ENCODE results near the gene SPIN1. TPM values are rescaled to one million over a fixed set of nuclear protein-coding genes. Genes with fewer than 3 reads are reported as not detected.
A peak's percentile ranks its signal among the peaks of the same experiment; 100 is the strongest.

SPIN1 gene
- total RNA-seq (119 and 145 TPM in 2 replicates), polyA plus RNA-seq (46.7 and 59.8 TPM in 2 replicates)

DNA sequence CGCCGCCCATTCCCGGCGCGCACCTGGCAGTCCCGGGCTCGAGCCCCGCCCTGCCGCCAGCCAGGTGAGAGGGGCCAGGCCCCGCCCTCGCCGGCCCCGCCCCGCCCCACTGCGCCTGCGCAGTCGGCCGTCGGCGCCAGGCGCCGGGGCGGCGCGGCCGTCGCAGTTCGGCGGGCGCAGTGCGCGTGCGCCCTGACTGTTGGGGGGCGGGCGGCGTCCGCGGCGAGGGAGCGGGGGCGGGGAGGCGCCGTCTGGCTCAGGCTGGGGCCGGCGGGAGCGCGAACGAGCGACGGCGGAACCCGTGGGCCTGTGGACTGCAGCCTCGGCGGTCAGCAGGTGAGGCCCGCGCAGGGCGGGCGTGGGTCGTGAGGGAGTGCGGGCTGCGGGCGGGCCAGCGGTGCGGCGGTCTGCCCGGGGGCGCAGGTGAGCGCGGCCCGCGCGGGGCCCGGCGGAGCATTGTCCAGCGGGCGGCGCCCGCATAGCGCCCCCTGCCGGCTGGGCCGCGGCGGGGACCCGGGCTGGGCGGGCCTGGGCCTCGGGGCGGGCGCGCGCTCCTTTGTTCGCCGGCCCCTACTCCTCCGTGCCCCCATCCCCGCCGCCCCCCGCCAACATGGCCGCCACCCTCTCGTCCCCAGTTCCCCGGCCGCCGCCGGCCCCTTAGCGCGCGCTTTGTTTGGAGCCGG lies at the start of gene SPIN1:
Gene SPIN1, plus strand, starts transcription at position 242 of the 683 bp plus-strand sequence. CDS start 38,096 bp downstream, outside the sequence.
- no peaks in the 10 kb centered on the region for H3K9me3 ChIP-seq (ENCODE audit: low read depth)
- H3K27me3 ChIP-seq: no peaks in the 10 kb centered on the region
- H3K4me1 ChIP-seq (ENCODE audit: insufficient read depth): peaks cover 13% of the 10 kb centered on the region
- WGBS (ENCODE audit: low lambda C conversion rate, missing lambda C conversion rate): under 1% methylated on average over 43 of the region's 106 CpGs
- H3K27ac ChIP-seq: peak within 1 kb of the TSS; percentile 99
- DNase-seq (ENCODE audit: low spot score): peak; percentile 95
- H4K20me1 ChIP-seq (ENCODE audit: insufficient read depth, poor library complexity, severe bottlenecking): peaks cover 33% of the 10 kb centered on the region
- H3K4me2 ChIP-seq: peak within 1 kb of the TSS; percentile 88
- peak within 1 kb of the TSS; percentile 82 for H2AFZ ChIP-seq
- no peaks in the 10 kb centered on the region for H3K36me3 ChIP-seq (replicated peaks; ENCODE audit: insufficient read depth, low read depth)
- peaks cover 57% of the 10 kb centered on the region for H3K79me2 ChIP-seq
- H3K4me3 ChIP-seq: peak within 1 kb of the TSS; percentile 95
- TF ChIP-seq EZH2phosphoT487 (IDR thresholded peaks at IDR 0.05; ENCODE audit: low read depth, severe bottlenecking, unreplicated experiment) (no peak), EZH2 (IDR thresholded peaks at IDR 0.05; ENCODE audit: borderline replicate concordance) (no peak)
- TF ChIP-seq, protein P1, sequence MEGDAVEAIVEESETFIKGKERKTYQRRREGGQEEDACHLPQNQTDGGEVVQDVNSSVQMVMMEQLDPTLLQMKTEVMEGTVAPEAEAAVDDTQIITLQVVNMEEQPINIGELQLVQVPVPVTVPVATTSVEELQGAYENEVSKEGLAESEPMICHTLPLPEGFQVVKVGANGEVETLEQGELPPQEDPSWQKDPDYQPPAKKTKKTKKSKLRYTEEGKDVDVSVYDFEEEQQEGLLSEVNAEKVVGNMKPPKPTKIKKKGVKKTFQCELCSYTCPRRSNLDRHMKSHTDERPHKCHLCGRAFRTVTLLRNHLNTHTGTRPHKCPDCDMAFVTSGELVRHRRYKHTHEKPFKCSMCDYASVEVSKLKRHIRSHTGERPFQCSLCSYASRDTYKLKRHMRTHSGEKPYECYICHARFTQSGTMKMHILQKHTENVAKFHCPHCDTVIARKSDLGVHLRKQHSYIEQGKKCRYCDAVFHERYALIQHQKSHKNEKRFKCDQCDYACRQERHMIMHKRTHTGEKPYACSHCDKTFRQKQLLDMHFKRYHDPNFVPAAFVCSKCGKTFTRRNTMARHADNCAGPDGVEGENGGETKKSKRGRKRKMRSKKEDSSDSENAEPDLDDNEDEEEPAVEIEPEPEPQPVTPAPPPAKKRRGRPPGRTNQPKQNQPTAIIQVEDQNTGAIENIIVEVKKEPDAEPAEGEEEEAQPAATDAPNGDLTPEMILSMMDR (IDR thresholded peaks at IDR 0.05; ENCODE audit: poor library complexity): peak; percentile 25
- H3K9me2 ChIP-seq (replicated peaks; ENCODE audit: insufficient read depth): no peaks in the 10 kb centered on the region

DNA sequence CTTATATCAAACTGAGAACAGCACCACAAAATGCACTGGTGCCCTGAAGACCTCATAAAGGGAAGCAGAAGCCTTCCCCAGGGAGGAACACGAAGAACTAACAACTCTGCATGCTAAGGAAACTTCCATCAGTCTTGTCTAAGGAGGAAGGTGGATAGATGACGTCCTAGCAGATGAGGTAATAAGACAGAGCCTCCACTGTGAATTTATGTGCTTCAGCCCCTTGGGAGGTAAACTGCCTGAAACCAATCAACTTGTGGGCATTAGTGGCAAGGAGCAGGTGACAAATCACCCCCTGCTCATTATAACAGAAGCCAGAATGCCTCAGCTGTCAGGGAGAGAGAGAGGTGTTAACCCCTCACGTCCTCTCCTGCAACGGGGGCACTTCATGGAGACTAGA lies 48.9 kb upstream of the SPIN1 start:
- H3K79me2 ChIP-seq: no peaks in the 10 kb centered on the region
- 60% methylated on average over 4 of the region's 4 CpGs for WGBS (ENCODE audit: low lambda C conversion rate, missing lambda C conversion rate)
- no peaks in the 10 kb centered on the region for H3K27me3 ChIP-seq
- no peaks in the 10 kb centered on the region for H3K9me3 ChIP-seq (ENCODE audit: low read depth)
- no peak overlapping the region for H2AFZ ChIP-seq
- H3K4me1 ChIP-seq (ENCODE audit: insufficient read depth): peaks cover 2% of the 10 kb centered on the region
- H3K36me3 ChIP-seq (replicated peaks; ENCODE audit: insufficient read depth, low read depth): no peaks in the 10 kb centered on the region
- H3K4me3 ChIP-seq: no peak overlapping the region
- no peak overlapping the region for H3K4me2 ChIP-seq
- DNase-seq (ENCODE audit: low spot score): no peak
- TF ChIP-seq EZH2phosphoT487 (IDR thresholded peaks at IDR 0.05; ENCODE audit: low read depth, severe bottlenecking, unreplicated experiment) (no peak), EZH2 (IDR thresholded peaks at IDR 0.05; ENCODE audit: borderline replicate concordance) (no peak)
- TF ChIP-seq, protein P1 (IDR thresholded peaks at IDR 0.05; ENCODE audit: poor library complexity): no peak
- no peak overlapping the region for H3K27ac ChIP-seq
- H3K9me2 ChIP-seq (replicated peaks; ENCODE audit: insufficient read depth): no peaks in the 10 kb centered on the region
- no peaks in the 10 kb centered on the region for H4K20me1 ChIP-seq (ENCODE audit: insufficient read depth, poor library complexity, severe bottlenecking)

DNA sequence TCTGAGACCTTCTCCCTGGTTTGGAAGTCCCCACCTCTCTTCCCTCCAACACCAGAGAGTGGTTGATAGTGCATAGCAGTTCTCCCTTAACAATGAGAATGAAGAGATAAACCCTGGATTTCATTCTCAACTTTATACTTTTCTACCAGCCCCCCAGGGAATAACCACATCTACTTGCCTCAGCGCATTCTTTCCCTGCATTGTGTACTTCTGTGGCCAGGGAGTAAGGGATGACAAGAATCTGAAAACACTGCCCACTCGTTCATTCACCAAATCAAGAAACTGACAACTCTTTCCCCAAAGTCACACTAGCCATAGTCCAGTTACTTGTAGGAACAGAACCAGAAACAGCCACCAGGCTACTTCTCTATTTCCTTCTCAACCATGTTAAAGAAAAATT lies 46.0 kb upstream of the SPIN1 start:
- no peaks in the 10 kb centered on the region for H3K79me2 ChIP-seq
- no peaks in the 10 kb centered on the region for H3K36me3 ChIP-seq (replicated peaks; ENCODE audit: insufficient read depth, low read depth)
- H3K27ac ChIP-seq: peak overlapping the region; percentile 47
- no peak overlapping the region for H3K4me2 ChIP-seq
- H3K27me3 ChIP-seq: no peaks in the 10 kb centered on the region
- WGBS (ENCODE audit: low lambda C conversion rate, missing lambda C conversion rate): 75% methylated on average over 2 of the region's 2 CpGs
- H4K20me1 ChIP-seq (ENCODE audit: insufficient read depth, poor library complexity, severe bottlenecking): no peaks in the 10 kb centered on the region
- H3K9me2 ChIP-seq (replicated peaks; ENCODE audit: insufficient read depth): no peaks in the 10 kb centered on the region
- peaks cover 5% of the 10 kb centered on the region for H3K4me1 ChIP-seq (ENCODE audit: insufficient read depth)
- TF ChIP-seq EZH2 (IDR thresholded peaks at IDR 0.05; ENCODE audit: borderline replicate concordance) (no peak), EZH2phosphoT487 (IDR thresholded peaks at IDR 0.05; ENCODE audit: low read depth, severe bottlenecking, unreplicated experiment) (no peak)
- TF ChIP-seq, protein P1 (IDR thresholded peaks at IDR 0.05; ENCODE audit: poor library complexity): no peak
- H2AFZ ChIP-seq: no peak overlapping the region
- no peaks in the 10 kb centered on the region for H3K9me3 ChIP-seq (ENCODE audit: low read depth)
- no peak for DNase-seq (ENCODE audit: low spot score)
- H3K4me3 ChIP-seq: no peak overlapping the region

Data from hepatocyte (in vitro differentiated cells).